ENCODE results near the gene EYA4.

DNA sequence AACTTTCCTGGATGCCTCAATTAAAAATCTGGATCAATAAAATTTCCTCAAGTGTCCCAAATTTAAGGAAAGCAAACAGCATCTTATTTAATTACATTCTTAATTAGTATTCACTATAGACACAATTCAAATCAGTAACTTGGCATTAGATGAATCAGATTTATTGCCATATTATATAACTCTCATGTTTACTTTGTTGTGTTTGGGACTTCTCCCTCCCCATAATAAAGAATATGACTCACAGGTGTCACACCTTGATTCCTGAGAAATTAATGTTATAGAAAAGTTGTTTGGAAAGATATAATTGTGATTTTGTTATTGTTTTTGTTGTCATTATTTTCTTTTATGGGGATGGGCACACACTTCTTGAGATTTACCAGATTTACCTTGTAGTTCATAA, 18.4 kb downstream of the EYA4 start:
- TF ChIP-seq YY1 (IDR thresholded peaks at IDR 0.05; ENCODE audit: insufficient read depth, insufficient read length) (no peak), SUZ12 (IDR thresholded peaks at IDR 0.05; ENCODE audit: extremely low read depth, insufficient read depth, insufficient read length) (no peak), ZNF274 (IDR thresholded peaks at IDR 0.05; ENCODE audit: low read depth, low read length) (no peak)

Measured in NT2/D1 (cell line).